ENCODE data around the gene CELA2A. TPM values are rescaled to one million over a fixed set of nuclear protein-coding genes. Genes with fewer than 3 reads are reported as not detected.

The CELA2A gene
- total RNA-seq (2011; cell fraction: chromatin; rRNA removed; ENCODE audit: low replicate concordance), result not detected in 2 replicates
- not detected in 2 replicates for total RNA-seq (2011; cell fraction: nucleolus; rRNA removed)
- total RNA-seq (2011; cell fraction: nucleoplasm; rRNA removed), result not detected in 2 replicates
- total RNA-seq (2014; rRNA removed) (not detected in 2 replicates), total RNA-seq (2014; rRNA removed; fragmentation: Illumina TruSeq; extraction: Trizol) (not detected in 2 replicates), total RNA-seq (2015; rRNA removed; fragmentation: Illumina TruSeq; extraction: Trizol) (not detected in 2 replicates), total RNA-seq (2021) (0.47 and 0.62 TPM in 2 replicates), polyA plus RNA-seq (2011; rRNA removed) (not detected in 2 replicates), polyA plus RNA-seq (2014; fragmentation: Illumina TruSeq; extraction: Trizol) (not detected in 2 replicates), polyA plus RNA-seq (2014; fragmentation: Nextera tagmentation; extraction: Ambion mirVana) (not detected), polyA plus RNA-seq (2014; rRNA removed) (not detected in 2 replicates), polyA minus RNA-seq (2011; rRNA and poly(A)+ RNA removed) (not detected in 2 replicates), Bru-seq, nascent RNA (percentile 19 among the genes with signal in this experiment), BruChase-seq, experiment 1, labeled RNA remaining after a 2-hour chase (percentile 20 among the genes with signal in this experiment), BruChase-seq, experiment 2, labeled RNA remaining after a 6-hour chase (percentile 15 among the genes with signal in this experiment)
- not detected in 2 replicates for polyA plus RNA-seq (2011; cell fraction: cytosol; rRNA removed)
- polyA plus RNA-seq (2011; cell fraction: nucleus; rRNA removed), result 0.17 TPM in 1 of 2 replicates, not detected in the other
- 0.30 TPM in 1 of 2 replicates, not detected in the other for polyA plus RNA-seq (2012)
- not detected in 2 replicates for polyA minus RNA-seq (2011; cell fraction: cytosol; rRNA and poly(A)+ RNA removed)
- polyA minus RNA-seq (2011; cell fraction: nucleus; rRNA and poly(A)+ RNA removed), result not detected in 2 replicates
- long read RNA-seq, experiment 1, result 0 reads
- long read RNA-seq, experiment 2, result 0 reads
- long read RNA-seq, experiment 3, result 0 reads

DNA sequence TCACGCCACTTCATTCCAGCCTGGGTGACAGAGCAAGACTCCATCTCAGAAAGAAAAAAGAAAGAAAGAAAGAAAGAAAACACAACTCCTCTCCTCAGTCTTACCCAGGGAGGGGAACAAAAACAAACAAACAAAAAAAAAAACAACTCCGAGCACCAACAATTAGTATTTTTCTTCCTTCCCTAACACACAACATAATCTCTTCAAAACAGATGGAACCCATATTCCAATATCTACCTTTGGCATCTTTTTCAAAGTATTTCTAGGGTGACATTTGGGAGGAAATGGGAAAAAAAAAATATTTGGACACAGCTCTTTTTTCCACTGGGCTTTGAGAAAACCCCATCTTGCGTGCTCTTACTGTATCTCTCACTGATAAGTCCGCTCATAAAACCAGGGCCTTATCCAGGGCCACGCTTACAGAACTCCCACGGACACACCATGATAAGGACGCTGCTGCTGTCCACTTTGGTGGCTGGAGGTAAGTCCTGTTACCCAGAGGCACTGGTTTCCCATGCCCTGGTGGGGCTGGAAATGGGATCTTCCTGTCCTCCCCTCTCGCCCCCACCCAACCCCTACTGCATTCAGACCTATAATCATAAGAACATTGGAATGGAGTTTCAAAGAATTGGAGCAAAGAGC lies at the start of gene CELA2A:
Gene CELA2A, plus strand, starts transcription at position 420 of the 642 bp plus-strand sequence. Its CDS starts 22 bp downstream, at position 442.
- Histone ChIP-seq H3K4me2 (ENCODE audit: insufficient read depth, low read length) (peak within 1 kb of the TSS; percentile 48), H3K27me3 (ENCODE audit: control insufficient read depth in 2 of 2, insufficient read depth in 2 of 2, low read length in 2 of 2) (no peaks in the 10 kb centered on the region), H3K9ac (ENCODE audit: insufficient read depth in 1 of 2, low read depth in 2 of 2, low read length in 2 of 2) (0 out of 4 replicates have a peak within 1 kb of the TSS, but pooled peaks of 1 of the 2 experiments have one; percentile 26), H2AFZ (ENCODE audit: low read depth, low read length) (no peak within 1 kb of the TSS), H3K4me3 (no peak within 1 kb of the TSS), H3K9me3 (replicated peaks; ENCODE audit: control insufficient read depth, insufficient read depth, low read depth, low read length) (no peaks in the 10 kb centered on the region), H3K36me3 (ENCODE audit: control insufficient read depth, insufficient read depth, low read length) (no peaks in the 10 kb centered on the region), H3K4me1 (replicated peaks in 1 of 2; ENCODE audit: control insufficient read depth in 2 of 2, insufficient read depth in 2 of 2, low read length in 2 of 2) (peaks cover 16 to 17% of the 10 kb centered on the region in 2 experiments), H4K20me1 (replicated peaks; ENCODE audit: control insufficient read depth, insufficient read depth, low read length) (no peaks in the 10 kb centered on the region), H3K9me1 (ENCODE audit: control insufficient read depth, insufficient read depth, low read length) (no peaks in the 10 kb centered on the region), H3K27ac (ENCODE audit: extremely low read depth, low read depth, low read length) (no peak within 1 kb of the TSS), H3K79me2 (ENCODE audit: control insufficient read depth, insufficient read depth, low read length) (no peaks in the 10 kb centered on the region)
- ChIA-PET CTCF (ENCODE audit: low intra/inter-chr PET ratio) (interaction anchor here (0.7 kb wide), 1 partner anchor 11 kb away, joined by 3 read pairs; no protein-coding TSS in a partner anchor), POLR2A (interaction anchor here (0.6 to 1.0 kb wide), 4 partner anchors 9 to 226 kb away, joined by 3 to 5 read pairs (median 3); no protein-coding TSS in a partner anchor)
- BruUV-seq (replicated peaks), result no TSS peak
- WGBS (ENCODE audit: insufficient coverage, low coverage, missing lambda C conversion rate), result 11% methylated on average over 8 of the region's 8 CpGs
- intact Hi-C loops (cut with micrococcal nuclease), result no loop called here
- in situ Hi-C loops (cut with MboI), result no loop called here
- FAIRE-seq (peak; percentile 89), DNase-seq (ENCODE audit: extremely low read depth in 1 of 4, low spot score in 3 of 4) (peak in 1 of 4 experiments; percentile 68), ATAC-seq (peak; percentile 73)
- TF ChIP-seq ARID1B (IDR thresholded peaks at IDR 0.05), result peak; percentile 72
- TF ChIP-seq SIRT6 (IDR thresholded peaks at IDR 0.05; ENCODE audit: low read depth, low read length), result no peak
- TF ChIP-seq SRSF1 (IDR thresholded peaks at IDR 0.05; ENCODE audit: low read depth, low read length), result no peak
- no peak for TF ChIP-seq ZBTB5 (IDR thresholded peaks at IDR 0.05)
- TF ChIP-seq NCOA2 (IDR thresholded peaks at IDR 0.05; ENCODE audit: partially characterized antibody in 2 of 2), result no peak
- TF ChIP-seq, protein P1, sequence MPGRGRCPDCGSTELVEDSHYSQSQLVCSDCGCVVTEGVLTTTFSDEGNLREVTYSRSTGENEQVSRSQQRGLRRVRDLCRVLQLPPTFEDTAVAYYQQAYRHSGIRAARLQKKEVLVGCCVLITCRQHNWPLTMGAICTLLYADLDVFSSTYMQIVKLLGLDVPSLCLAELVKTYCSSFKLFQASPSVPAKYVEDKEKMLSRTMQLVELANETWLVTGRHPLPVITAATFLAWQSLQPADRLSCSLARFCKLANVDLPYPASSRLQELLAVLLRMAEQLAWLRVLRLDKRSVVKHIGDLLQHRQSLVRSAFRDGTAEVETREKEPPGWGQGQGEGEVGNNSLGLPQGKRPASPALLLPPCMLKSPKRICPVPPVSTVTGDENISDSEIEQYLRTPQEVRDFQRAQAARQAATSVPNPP (IDR thresholded peaks at IDR 0.05; ENCODE audit: borderline replicate concordance, insufficient read depth, insufficient read length), result no peak
- TF ChIP-seq, protein P2, sequence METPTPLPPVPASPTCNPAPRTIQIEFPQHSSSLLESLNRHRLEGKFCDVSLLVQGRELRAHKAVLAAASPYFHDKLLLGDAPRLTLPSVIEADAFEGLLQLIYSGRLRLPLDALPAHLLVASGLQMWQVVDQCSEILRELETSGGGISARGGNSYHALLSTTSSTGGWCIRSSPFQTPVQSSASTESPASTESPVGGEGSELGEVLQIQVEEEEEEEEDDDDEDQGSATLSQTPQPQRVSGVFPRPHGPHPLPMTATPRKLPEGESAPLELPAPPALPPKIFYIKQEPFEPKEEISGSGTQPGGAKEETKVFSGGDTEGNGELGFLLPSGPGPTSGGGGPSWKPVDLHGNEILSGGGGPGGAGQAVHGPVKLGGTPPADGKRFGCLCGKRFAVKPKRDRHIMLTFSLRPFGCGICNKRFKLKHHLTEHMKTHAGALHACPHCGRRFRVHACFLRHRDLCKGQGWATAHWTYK (CRISPR knock-in tag; IDR thresholded peaks at IDR 0.05), result peak; percentile 90
- TF ChIP-seq ZBTB8A (IDR thresholded peaks at IDR 0.05; ENCODE audit: partially characterized antibody), result no peak

All from K562 (cell line).